Endothelial cell of umbilical vein (primary cell): ENCODE data around the gene SMARCA1. TPM values are rescaled to one million over a fixed set of nuclear protein-coding genes. Genes with fewer than 3 reads are reported as not detected.

Experiments used
- Bru-seq: library from RNA; stranded (reverse); fragments of 400-500 nt; gene quantifications from one replicate; lab custom pipeline; 2021; lab: Mats Ljungman, UMichigan
- BruChase-seq, 2 experiments: library from RNA; stranded (reverse); fragments of 400-500 nt; gene quantifications; one replicate each; lab custom pipeline; 2021; lab: Mats Ljungman, UMichigan
- BruUV-seq: library from RNA; stranded (reverse); fragments of 400-500 nt; replicated peaks from 2 replicates; lab custom pipeline; 2021; lab: Mats Ljungman, UMichigan
- CTCF ChIA-PET: fragments of 300-600, 350-600 bp; sonication (Branson Sonifier 250); formaldehyde crosslinking; loops from one replicate; lab custom pipeline; 2021; ENCODE audit warnings: antibody characterized with exemption, inconsistent platforms; lab: Charles Lee
- POLR2A ChIA-PET: fragments of 300-600, 350-600 bp; sonication (Branson Sonifier 250); formaldehyde crosslinking; loops from one replicate; lab custom pipeline; 2021; ENCODE audit warnings: antibody characterized with exemption, inconsistent platforms; lab: Charles Lee
- DNase-seq: peaks from one replicate; pipeline ENCODE4 v3.0.0-alpha.2; 2011; ENCODE audit warnings: low read depth, low spot score
- FAIRE-seq: peaks from 2 replicates; lab custom pipeline; 2011; peaks lifted over from hg19 to GRCh38; lab: Jason Lieb, UNC
- H2AFZ ChIP-seq: 2 replicates; pipeline ENCODE4 v1.6.0; 2012; ENCODE audit warnings: low read depth, low read length, control low read depth, inconsistent platforms
- H3K27ac ChIP-seq: 2 replicates; pipeline ENCODE4 v1.5.1; 2011; ENCODE audit warnings: low read depth, mild to moderate bottlenecking, control low read depth, low read length, moderate library complexity; ENCODE audit not compliant: insufficient read depth
- H3K27me3 ChIP-seq, 2 experiments: 2 replicates each; pipeline versions ENCODE4 v1.6.0 to v1.6.1; 2011; ENCODE audit warnings: low read length in 2 of 2, mixed read lengths in 1 of 2; ENCODE audit not compliant: control insufficient read depth in 2 of 2, insufficient read depth in 2 of 2
- H3K36me3 ChIP-seq, 2 experiments: 2 replicates in 1 of 2; 3 replicates in 1 of 2; pipeline ENCODE4 v1.5.1; 2011; ENCODE audit warnings: low read length in 2 of 2, mild to moderate bottlenecking in 1 of 2, moderate library complexity in 1 of 2; ENCODE audit not compliant: control insufficient read depth in 2 of 2, insufficient read depth in 2 of 2; ENCODE audit errors: extremely low read depth in 1 of 2
- H3K4me1 ChIP-seq: 3 replicates; pipeline ENCODE4 v1.5.1; 2011; ENCODE audit warnings: mild to moderate bottlenecking, low read length; ENCODE audit not compliant: control insufficient read depth, insufficient read depth; ENCODE audit errors: extremely low read depth
- H3K4me2 ChIP-seq: 2 replicates; pipeline ENCODE4 v1.6.1; 2011; ENCODE audit warnings: low read length, control low read depth, mixed read lengths; ENCODE audit not compliant: insufficient read depth
- H3K4me3 ChIP-seq, 3 experiments: fragments of 200-600 bp in 1 of 3; sonication (generic), shearing (Covaris generic) in 1 of 3; replicated peaks in 1 of 3; 2 replicates each; pipeline ENCODE4 v1.5.1; 2011 to 2016; ENCODE audit warnings: control low read depth in 3 of 3, low read length in 3 of 3, mild to moderate bottlenecking in 2 of 3, inconsistent platforms in 1 of 3, low read depth in 1 of 3, moderate library complexity in 1 of 3; ENCODE audit not compliant: insufficient read depth in 1 of 3
- H3K79me2 ChIP-seq: 2 replicates; pipeline ENCODE4 v1.6.0; 2012; ENCODE audit warnings: low read length, inconsistent platforms; ENCODE audit not compliant: control insufficient read depth, insufficient read depth
- H3K9ac ChIP-seq: replicated peaks from 2 replicates; pipeline ENCODE3; 2011; ENCODE audit warnings: low read length, control low read depth; ENCODE audit not compliant: insufficient read depth; ENCODE audit errors: extremely low read depth
- H3K9me1 ChIP-seq: replicated peaks from 3 replicates; pipeline ENCODE4 v1.6.0; 2011; ENCODE audit warnings: mild to moderate bottlenecking, low read length; ENCODE audit not compliant: control insufficient read depth, insufficient read depth; ENCODE audit errors: extremely low read depth
- H3K9me3 ChIP-seq: replicated peaks from 2 replicates; pipeline ENCODE4 v1.5.1; 2012; ENCODE audit warnings: low read length, inconsistent platforms; ENCODE audit not compliant: control insufficient read depth, insufficient read depth
- H4K20me1 ChIP-seq: replicated peaks from 2 replicates; pipeline ENCODE3; 2011; ENCODE audit warnings: mild to moderate bottlenecking, low read length; ENCODE audit not compliant: control insufficient read depth, insufficient read depth; ENCODE audit errors: extremely low read depth
- CTCF ChIP-seq, 2 donors: IDR thresholded peaks; 1 replicate in 1 of 2; 2 replicates in 1 of 2; pipeline ENCODE4 v1.5.1; 2011; ENCODE audit warnings: low read length in 2 of 2, mild to moderate bottlenecking in 2 of 2, moderate library complexity in 2 of 2, control low read depth in 1 of 2, inconsistent platforms in 1 of 2, low read depth in 1 of 2; ENCODE audit not compliant: insufficient read depth in 1 of 2; ENCODE audit errors: extremely low read depth in 1 of 2
- EZH2 ChIP-seq: IDR thresholded peaks from 2 replicates; pipeline ENCODE4 v1.6.1; 2012; ENCODE audit warnings: borderline replicate concordance, low read depth, mild to moderate bottlenecking, moderate library complexity, low read length, inconsistent platforms; ENCODE audit not compliant: severe bottlenecking
- FOS ChIP-seq: IDR thresholded peaks from 2 replicates; pipeline ENCODE4 v1.6.1; 2011; ENCODE audit warnings: mild to moderate bottlenecking, low read length, moderate library complexity, borderline replicate concordance; ENCODE audit not compliant: insufficient read depth
- GATA2 ChIP-seq: IDR thresholded peaks from 2 replicates; pipeline ENCODE4 v1.7.0; 2011; ENCODE audit warnings: low read depth, mild to moderate bottlenecking, moderate library complexity, mixed read lengths, low read length; ENCODE audit not compliant: insufficient read length, insufficient read depth
- JUN ChIP-seq: IDR thresholded peaks from 2 replicates; pipeline ENCODE4 v1.6.1; 2011; ENCODE audit warnings: borderline replicate concordance, low read depth; ENCODE audit not compliant: insufficient read length, insufficient read depth
- MAX ChIP-seq: IDR thresholded peaks from 2 replicates; pipeline ENCODE4 v1.6.1; 2011; ENCODE audit not compliant: insufficient read depth, insufficient read length
- MYC ChIP-seq: IDR thresholded peaks from one replicate; pipeline ENCODE4 v1.6.1; 2011; ENCODE audit warnings: mild to moderate bottlenecking, low read depth, low read length
- POLR2A ChIP-seq: IDR thresholded peaks from 2 replicates; pipeline ENCODE4 v1.6.1; 2012; ENCODE audit warnings: low read depth, mild to moderate bottlenecking, control low read depth, low read length
- POLR2AphosphoS5 ChIP-seq: IDR thresholded peaks from 2 replicates; pipeline ENCODE4 v1.6.1; 2012; ENCODE audit warnings: low read depth, mild to moderate bottlenecking, control low read depth, low read length, moderate library complexity; ENCODE audit not compliant: insufficient read depth
- dilution Hi-C: fragments of 300-500 bp; cut with MboI; formaldehyde crosslinking; loops from one replicate; pipeline ENCODE4 v1.15.0; 2019; ENCODE audit warnings: low sequenced_read_pairs; ENCODE audit not compliant: extremely low pct_ligation_motif_present
- intact Hi-C: fragments of 100-400 bp; cut with micrococcal nuclease; formaldehyde crosslinking; loops from one replicate; pipeline ENCODE4 v1.10.0; 2022
- long read RNA-seq: library from polyadenylated mRNA; stranded (forward); transcript quantifications from one replicate; pipeline ENCODE4 v2.0.0, GENCODE V29; 2021
- polyA minus RNA-seq, 3 experiments: library from RNA; depleted of rRNA, polyadenylated mRNA; stranded (reverse); fragments of >200 nt; gene quantifications; 1 replicate in 1 of 3; 2 replicates in 2 of 3; pipeline ENCODE4 v1.2.3, GENCODE V29; 2011
- polyA plus RNA-seq, 4 experiments: library from polyadenylated mRNA; depleted of rRNA in 3 of 4; stranded (reverse) in 3 of 4; unstranded in 1 of 4; fragments of >200 nt; gene quantifications; 2 replicates each; pipeline versions ENCODE4 v1.2.1 to v1.2.3, GENCODE V29; 2011 to 2012; ENCODE audit warnings: missing spikeins in 1 of 4
- total RNA-seq: library from RNA; stranded (reverse); gene quantifications from 2 replicates; pipeline ENCODE4 v1.2.3, GENCODE V29; 2021

The SMARCA1 gene
- total RNA-seq (29.3 and 29.7 TPM in 2 replicates), polyA plus RNA-seq (5.5 and 8.3 TPM in 2 replicates), polyA minus RNA-seq (13.4 and 16.8 TPM in 2 replicates), Bru-seq, nascent RNA (percentile 73 among the genes with signal in this experiment), BruChase-seq, experiment 1, labeled RNA remaining after a 6-hour chase (percentile 76 among the genes with signal in this experiment), BruChase-seq, experiment 2, labeled RNA remaining after a 2-hour chase (percentile 70 among the genes with signal in this experiment)
- 9.7 and 10.6 TPM in 2 replicates for polyA plus RNA-seq (2011; cell fraction: cytosol; rRNA removed)
- 12.6 and 16.4 TPM in 2 replicates for polyA plus RNA-seq (2011; cell fraction: nucleus; rRNA removed)
- 22.5 and 26.5 TPM in 2 replicates for polyA plus RNA-seq (2012)
- 0.20 TPM for polyA minus RNA-seq (2011; cell fraction: cytosol; rRNA and poly(A)+ RNA removed)
- polyA minus RNA-seq (2011; cell fraction: nucleus; rRNA and poly(A)+ RNA removed) = 27.8 and 31.6 TPM in 2 replicates
- long read RNA-seq, full-length matches to known transcripts = 73 of 112 reads
- long read RNA-seq, partial matches to known transcripts = 3 of 112 reads
- long read RNA-seq, other reads (novel, unspliced or antisense) = 36 of 112 reads

- H3K4me1 ChIP-seq = peaks cover 5% of the 10 kb centered on the region
- dilution Hi-C loops = no loop called here
- TF ChIP-seq POLR2A = no peak
- TF ChIP-seq CTCF (IDR thresholded peaks at IDR 0.05; ENCODE audit: extremely low read depth in 1 of 2, insufficient read depth in 1 of 2, low read depth in 1 of 2, low read length in 2 of 2) = no peak
- no peak for TF ChIP-seq POLR2AphosphoS5
- TF ChIP-seq GATA2 = no peak
- no peak for TF ChIP-seq FOS
- no peak for TF ChIP-seq MAX
- TF ChIP-seq MYC = no peak
- TF ChIP-seq EZH2 = no peak
- no peak for TF ChIP-seq JUN
- BruUV-seq = no TSS peak
- no peaks in the 10 kb centered on the region for H3K36me3 ChIP-seq
- ChIA-PET CTCF (no interaction called here), POLR2A (no interaction called here)
- no peaks in the 10 kb centered on the region for H4K20me1 ChIP-seq
- H3K4me2 ChIP-seq = peak within 1 kb of the TSS; percentile 57
- H3K9ac ChIP-seq = peak within 1 kb of the TSS; percentile 69
- intact Hi-C loops = loop anchor here (2.0 kb wide), 1 partner anchor 18 kb away; the partner anchor contains the start of gene OCRL
- H3K27ac ChIP-seq = no peak within 1 kb of the TSS
- DNase-seq = peak; percentile 42
- no peak for FAIRE-seq
- H3K27me3 ChIP-seq = peaks cover 0 to 10% of the 10 kb centered on the region in 2 experiments
- peak within 1 kb of the TSS; percentile 95 for H2AFZ ChIP-seq
- H3K79me2 ChIP-seq = peaks cover 5% of the 10 kb centered on the region
- H3K9me3 ChIP-seq = no peaks in the 10 kb centered on the region
- no peaks in the 10 kb centered on the region for H3K9me1 ChIP-seq
- peak within 1 kb of the TSS; percentile 68 to 88 (median 85) for H3K4me3 ChIP-seq
These were observed at the start of gene SMARCA1 for GRCh38 chrX:129523079-129523911. Gene SMARCA1 (minus strand): TSS chrX:129523490. CDS start chrX:129523370, 120 bp downstream.
